ENCODE results near the gene IL5. TPM values are rescaled to one million over a fixed set of nuclear protein-coding genes. Genes with fewer than 3 reads are reported as not detected.
A peak's percentile ranks its signal among the peaks of the same experiment; 100 is the strongest.

Gene IL5
- total and polyA plus RNA-seq, 2 of the 13 experiments (the other 11 are each of a cell fraction or from before 2014, with no cell fraction given): not detected

GRCh38 chr5:132504746-132505145 is 38.6 kb downstream of the IL5 start (continued):
- TF ChIP-seq ARID5B (CRISPR knock-in tag; IDR thresholded peaks at IDR 0.05) (peak; percentile 42), NR2F1 (CRISPR knock-in tag; IDR thresholded peaks at IDR 0.05) (no peak), ZNF263 (CRISPR knock-in tag; IDR thresholded peaks at IDR 0.05) (no peak), MAFK (conservative IDR thresholded peaks at IDR 0.05 in 1 of 2, IDR thresholded peaks at IDR 0.05 in 1 of 2; ENCODE audit: low read length in 2 of 2) (peak in 1 of 2 experiments; percentile 15; a peak in 1 of 4 replicates), NFYC (CRISPR knock-in tag; IDR thresholded peaks at IDR 0.05) (no peak), ERF (CRISPR knock-in tag; IDR thresholded peaks at IDR 0.05) (no peak), GMEB2 (CRISPR knock-in tag; IDR thresholded peaks at IDR 0.05; ENCODE audit: low read depth) (no peak), CEBPG (CRISPR knock-in tag; IDR thresholded peaks at IDR 0.05) (no peak), THRA (CRISPR knock-in tag; IDR thresholded peaks at IDR 0.05; ENCODE audit: borderline replicate concordance) (0 out of 2 replicates have a peak, but pooled peaks have one; percentile 13), SKI (IDR thresholded peaks at IDR 0.05; ENCODE audit: partially characterized antibody) (no peak), ARHGAP35 (CRISPR knock-in tag; IDR thresholded peaks at IDR 0.05; ENCODE audit: borderline replicate concordance) (no peak)
- TF ChIP-seq, protein P1, sequence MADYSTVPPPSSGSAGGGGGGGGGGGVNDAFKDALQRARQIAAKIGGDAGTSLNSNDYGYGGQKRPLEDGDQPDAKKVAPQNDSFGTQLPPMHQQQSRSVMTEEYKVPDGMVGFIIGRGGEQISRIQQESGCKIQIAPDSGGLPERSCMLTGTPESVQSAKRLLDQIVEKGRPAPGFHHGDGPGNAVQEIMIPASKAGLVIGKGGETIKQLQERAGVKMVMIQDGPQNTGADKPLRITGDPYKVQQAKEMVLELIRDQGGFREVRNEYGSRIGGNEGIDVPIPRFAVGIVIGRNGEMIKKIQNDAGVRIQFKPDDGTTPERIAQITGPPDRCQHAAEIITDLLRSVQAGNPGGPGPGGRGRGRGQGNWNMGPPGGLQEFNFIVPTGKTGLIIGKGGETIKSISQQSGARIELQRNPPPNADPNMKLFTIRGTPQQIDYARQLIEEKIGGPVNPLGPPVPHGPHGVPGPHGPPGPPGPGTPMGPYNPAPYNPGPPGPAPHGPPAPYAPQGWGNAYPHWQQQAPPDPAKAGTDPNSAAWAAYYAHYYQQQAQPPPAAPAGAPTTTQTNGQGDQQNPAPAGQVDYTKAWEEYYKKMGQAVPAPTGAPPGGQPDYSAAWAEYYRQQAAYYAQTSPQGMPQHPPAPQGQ (CRISPR knock-in tag; IDR thresholded peaks at IDR 0.05; ENCODE audit: borderline replicate concordance): no peak
- TF ChIP-seq, protein P2, sequence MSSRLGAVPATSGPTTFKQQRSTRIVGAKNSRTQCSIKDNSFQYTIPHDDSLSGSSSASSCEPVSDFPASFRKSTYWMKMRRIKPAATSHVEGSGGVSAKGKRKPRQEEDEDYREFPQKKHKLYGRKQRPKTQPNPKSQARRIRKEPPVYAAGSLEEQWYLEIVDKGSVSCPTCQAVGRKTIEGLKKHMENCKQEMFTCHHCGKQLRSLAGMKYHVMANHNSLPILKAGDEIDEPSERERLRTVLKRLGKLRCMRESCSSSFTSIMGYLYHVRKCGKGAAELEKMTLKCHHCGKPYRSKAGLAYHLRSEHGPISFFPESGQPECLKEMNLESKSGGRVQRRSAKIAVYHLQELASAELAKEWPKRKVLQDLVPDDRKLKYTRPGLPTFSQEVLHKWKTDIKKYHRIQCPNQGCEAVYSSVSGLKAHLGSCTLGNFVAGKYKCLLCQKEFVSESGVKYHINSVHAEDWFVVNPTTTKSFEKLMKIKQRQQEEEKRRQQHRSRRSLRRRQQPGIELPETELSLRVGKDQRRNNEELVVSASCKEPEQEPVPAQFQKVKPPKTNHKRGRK (CRISPR knock-in tag; IDR thresholded peaks at IDR 0.05): no peak
- TF ChIP-seq, protein P3, sequence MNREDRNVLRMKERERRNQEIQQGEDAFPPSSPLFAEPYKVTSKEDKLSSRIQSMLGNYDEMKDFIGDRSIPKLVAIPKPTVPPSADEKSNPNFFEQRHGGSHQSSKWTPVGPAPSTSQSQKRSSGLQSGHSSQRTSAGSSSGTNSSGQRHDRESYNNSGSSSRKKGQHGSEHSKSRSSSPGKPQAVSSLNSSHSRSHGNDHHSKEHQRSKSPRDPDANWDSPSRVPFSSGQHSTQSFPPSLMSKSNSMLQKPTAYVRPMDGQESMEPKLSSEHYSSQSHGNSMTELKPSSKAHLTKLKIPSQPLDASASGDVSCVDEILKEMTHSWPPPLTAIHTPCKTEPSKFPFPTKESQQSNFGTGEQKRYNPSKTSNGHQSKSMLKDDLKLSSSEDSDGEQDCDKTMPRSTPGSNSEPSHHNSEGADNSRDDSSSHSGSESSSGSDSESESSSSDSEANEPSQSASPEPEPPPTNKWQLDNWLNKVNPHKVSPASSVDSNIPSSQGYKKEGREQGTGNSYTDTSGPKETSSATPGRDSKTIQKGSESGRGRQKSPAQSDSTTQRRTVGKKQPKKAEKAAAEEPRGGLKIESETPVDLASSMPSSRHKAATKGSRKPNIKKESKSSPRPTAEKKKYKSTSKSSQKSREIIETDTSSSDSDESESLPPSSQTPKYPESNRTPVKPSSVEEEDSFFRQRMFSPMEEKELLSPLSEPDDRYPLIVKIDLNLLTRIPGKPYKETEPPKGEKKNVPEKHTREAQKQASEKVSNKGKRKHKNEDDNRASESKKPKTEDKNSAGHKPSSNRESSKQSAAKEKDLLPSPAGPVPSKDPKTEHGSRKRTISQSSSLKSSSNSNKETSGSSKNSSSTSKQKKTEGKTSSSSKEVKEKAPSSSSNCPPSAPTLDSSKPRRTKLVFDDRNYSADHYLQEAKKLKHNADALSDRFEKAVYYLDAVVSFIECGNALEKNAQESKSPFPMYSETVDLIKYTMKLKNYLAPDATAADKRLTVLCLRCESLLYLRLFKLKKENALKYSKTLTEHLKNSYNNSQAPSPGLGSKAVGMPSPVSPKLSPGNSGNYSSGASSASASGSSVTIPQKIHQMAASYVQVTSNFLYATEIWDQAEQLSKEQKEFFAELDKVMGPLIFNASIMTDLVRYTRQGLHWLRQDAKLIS (CRISPR knock-in tag; IDR thresholded peaks at IDR 0.05): no peak

Data from HepG2 (cell line).